ENCODE results near the gene CST8.

CST8 gene

DNA sequence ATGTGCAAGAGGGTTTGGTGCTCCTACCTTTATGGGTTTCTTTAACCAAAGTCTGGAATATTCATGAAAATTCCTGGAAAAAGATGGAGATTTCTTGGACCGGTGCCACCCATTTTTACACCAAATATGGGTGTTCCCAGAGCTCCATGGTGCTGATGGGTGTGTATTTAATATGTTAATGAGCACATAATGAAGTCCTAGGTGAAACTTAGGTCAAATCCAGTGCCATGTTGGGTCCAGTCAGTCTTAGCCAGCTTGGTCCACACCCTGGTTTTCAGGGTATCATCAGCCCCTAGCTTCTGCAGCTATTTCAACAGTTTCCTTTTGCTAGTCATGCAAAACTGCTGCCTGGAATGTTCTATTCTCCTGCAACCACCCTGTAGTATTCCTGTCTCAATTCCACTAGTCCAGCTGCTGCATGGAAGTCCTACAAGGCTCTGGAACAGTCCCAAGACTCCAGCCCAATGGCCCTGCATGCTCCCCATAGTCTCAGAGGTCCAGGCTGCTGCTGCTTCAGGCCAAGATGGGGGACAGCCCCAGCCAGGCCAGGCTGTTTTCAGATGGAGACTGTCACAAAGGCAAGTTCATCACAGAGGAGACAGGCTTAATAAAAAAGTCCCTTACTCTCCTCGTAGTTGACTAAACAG lies 45.5 kb downstream of the CST8 start:
- TF ChIP-seq, protein P1, sequence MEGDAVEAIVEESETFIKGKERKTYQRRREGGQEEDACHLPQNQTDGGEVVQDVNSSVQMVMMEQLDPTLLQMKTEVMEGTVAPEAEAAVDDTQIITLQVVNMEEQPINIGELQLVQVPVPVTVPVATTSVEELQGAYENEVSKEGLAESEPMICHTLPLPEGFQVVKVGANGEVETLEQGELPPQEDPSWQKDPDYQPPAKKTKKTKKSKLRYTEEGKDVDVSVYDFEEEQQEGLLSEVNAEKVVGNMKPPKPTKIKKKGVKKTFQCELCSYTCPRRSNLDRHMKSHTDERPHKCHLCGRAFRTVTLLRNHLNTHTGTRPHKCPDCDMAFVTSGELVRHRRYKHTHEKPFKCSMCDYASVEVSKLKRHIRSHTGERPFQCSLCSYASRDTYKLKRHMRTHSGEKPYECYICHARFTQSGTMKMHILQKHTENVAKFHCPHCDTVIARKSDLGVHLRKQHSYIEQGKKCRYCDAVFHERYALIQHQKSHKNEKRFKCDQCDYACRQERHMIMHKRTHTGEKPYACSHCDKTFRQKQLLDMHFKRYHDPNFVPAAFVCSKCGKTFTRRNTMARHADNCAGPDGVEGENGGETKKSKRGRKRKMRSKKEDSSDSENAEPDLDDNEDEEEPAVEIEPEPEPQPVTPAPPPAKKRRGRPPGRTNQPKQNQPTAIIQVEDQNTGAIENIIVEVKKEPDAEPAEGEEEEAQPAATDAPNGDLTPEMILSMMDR (conservative IDR thresholded peaks at IDR 0.05), result no peak
- no peak for TF ChIP-seq ZFX (IDR thresholded peaks at IDR 0.05)
- H3K27ac ChIP-seq, result no peak overlapping the region

DNA sequence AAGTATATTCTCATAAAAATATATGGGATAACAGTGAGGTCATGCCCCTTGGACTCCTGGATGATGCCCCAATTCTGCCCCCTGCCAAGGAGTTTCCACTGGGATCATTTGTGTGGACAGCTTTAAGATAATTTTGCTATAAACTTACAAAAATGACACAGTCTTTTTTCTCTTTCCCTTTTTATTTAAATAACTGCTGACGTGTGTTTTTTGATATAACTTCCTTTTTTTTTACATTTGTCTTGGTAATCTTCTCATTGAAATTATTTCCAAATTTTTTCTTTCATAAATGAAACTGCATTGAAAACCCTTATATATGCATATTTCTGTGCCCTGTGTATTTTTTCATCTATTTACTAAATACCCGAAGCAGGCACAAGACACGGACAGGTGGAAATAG lies 46.1 kb downstream of the CST8 start:
- TF ChIP-seq, protein P1 (conservative IDR thresholded peaks at IDR 0.05), result no peak
- TF ChIP-seq ZFX (IDR thresholded peaks at IDR 0.05), result no peak
- no peak overlapping the region for H3K27ac ChIP-seq

DNA sequence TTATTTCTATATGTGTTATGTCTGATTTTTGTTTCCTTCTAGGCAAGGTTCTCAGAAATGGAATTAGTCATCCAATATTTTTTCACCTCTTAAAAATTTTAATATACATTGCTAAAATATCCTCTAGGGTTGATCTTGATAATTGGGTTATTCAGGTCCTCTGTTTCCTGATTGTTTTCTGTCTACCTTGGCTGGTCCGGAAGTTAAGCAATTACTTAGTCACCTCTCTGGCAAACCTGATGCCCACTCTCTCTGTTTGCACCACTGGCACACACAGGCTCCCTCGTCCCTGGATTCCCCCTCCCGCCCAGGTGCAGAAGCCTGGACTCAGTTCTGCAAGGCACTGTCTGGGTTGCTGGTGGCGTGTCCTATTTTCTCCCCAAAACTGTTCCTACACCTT lies 49.7 kb downstream of the CST8 start:
- H3K27ac ChIP-seq, result no peak overlapping the region
- TF ChIP-seq ZFX (IDR thresholded peaks at IDR 0.05), result no peak
- TF ChIP-seq, protein P1 (conservative IDR thresholded peaks at IDR 0.05), result no peak

DNA sequence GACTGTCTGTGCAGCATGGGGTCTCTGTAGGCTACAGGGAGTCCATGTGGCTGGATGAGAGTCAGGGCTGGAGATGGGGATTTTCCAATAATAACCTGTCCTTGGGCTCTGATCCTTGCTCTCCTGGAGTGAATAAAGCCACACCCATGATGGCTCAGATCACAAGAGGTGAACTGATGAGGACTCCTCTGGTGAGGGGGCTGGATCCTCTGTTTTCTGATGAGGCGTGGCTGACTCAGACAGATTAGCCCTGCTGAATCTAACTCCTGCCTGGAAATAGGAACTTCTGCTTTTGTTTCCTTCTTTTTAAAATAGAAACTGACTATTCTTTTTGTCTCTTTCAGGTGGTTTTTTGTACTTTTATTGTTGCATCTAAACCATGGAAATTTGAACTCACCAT lies 50.4 kb downstream of the CST8 start:
- H3K27ac ChIP-seq, result no peak overlapping the region
- TF ChIP-seq ZFX (IDR thresholded peaks at IDR 0.05), result no peak
- TF ChIP-seq, protein P1 (conservative IDR thresholded peaks at IDR 0.05), result no peak

DNA sequence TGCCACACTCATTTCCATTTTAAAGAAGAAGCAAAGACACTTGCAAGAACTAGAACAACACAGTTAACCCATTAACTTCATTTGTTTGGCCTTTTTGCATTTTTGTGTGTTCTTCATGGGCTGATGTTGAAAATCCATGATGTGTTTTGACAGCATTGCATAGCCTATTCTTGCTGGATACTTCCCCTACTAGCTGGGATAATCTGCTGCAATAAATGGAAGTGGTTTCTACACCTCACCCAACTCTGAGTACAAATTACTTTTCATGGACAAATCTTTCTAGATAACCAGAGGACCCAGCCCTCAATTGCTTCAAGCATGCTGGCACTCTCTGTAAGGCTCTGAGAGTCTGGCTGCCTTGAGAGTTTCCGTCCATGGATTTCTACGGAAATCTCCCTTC lies 50.9 kb downstream of the CST8 start:
- no peak overlapping the region for H3K27ac ChIP-seq
- TF ChIP-seq, protein P1 (conservative IDR thresholded peaks at IDR 0.05), result no peak
- TF ChIP-seq ZFX (IDR thresholded peaks at IDR 0.05), result no peak

DNA sequence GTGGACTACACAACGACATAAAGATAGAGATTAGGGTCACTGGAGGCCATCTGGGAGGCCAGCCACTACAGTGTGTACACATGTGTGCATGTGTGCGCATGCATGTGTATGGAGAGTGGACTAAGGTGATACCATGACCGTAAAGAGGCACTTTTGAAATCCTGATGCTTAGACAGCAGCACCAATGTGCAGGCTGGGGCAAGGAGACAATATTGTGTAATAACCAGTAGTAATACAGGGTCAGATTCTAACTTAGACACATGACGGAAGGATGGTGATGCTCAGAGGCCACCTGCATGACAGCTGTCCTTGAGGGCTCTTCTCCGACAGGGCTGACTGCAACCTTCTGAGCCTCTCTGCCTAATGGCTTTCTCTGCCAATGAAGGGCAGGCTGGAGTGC lies 51.9 kb downstream of the CST8 start:
- no peak for TF ChIP-seq ZFX (IDR thresholded peaks at IDR 0.05)
- TF ChIP-seq, protein P1 (conservative IDR thresholded peaks at IDR 0.05), result no peak
- no peak overlapping the region for H3K27ac ChIP-seq

DNA sequence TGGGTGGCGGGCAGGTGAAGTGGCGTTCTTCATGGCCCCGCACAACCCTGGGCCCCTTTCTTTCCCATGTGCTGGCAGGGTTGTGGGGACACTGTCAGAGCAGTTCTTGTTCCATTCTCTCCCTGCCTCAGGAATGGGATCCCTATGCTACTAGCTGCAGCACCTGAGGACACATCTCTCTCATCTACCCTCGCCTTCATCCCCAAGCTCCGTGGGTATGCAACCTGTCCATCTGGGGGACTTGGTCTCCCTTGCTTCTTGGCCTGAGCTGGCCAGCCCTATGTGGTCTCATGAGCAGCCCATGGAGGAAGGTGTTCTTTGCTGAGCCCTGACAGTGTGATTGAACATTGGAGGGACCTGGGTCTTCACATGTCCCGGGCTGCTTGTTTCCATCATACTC lies 53.2 kb downstream of the CST8 start:
- TF ChIP-seq ZFX (IDR thresholded peaks at IDR 0.05), result no peak
- TF ChIP-seq, protein P1 (conservative IDR thresholded peaks at IDR 0.05), result no peak
- H3K27ac ChIP-seq, result no peak overlapping the region

All from C4-2B (cell line).